GM03348 (cell line): ENCODE measurements around the gene AVPI1.
A peak's percentile ranks its signal among the peaks of the same experiment; 100 is the strongest.
"Not testable (repeated sequence)": the region's sequence is repeated elsewhere in the genome, so short reads cannot be mapped to it uniquely, and the experiment has no call there.

Experiments used
- DNase-seq: peaks from one replicate; pipeline ENCODE4 v3.0.0; 2012; ENCODE audit warnings: low spot score

AVPI1 gene

GRCh38 chr10:97640174-97640867 lies 46.7 kb downstream of the AVPI1 start, which contains the start of gene PI4K2A:
Gene PI4K2A, plus strand, starts transcription at chr10:97640671. Its CDS starts 72 bp downstream, at chr10:97640743.
- DNase-seq: peak; percentile 98

DNA sequence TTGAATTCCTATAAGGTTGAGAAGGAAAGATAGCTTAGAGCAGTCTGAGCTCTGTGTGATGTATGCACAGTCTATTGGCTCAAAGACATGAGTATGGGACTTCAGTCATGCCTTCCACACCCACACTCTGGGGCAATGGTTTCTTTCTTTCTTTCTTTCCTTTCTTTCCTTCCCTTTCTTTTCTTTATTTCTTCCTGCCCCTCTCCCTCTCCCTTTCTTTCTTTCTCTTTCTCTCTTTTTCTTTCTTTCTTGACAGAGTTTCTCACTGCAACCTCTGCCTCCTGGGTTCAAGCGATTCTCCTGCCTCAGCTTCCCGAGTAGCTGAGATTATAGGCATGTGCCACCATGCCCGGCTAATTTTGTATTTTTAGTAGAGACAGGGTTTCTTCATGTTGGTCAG lies 48.0 kb downstream of the AVPI1 start:
- DNase-seq: not testable (repeated sequence)

DNA sequence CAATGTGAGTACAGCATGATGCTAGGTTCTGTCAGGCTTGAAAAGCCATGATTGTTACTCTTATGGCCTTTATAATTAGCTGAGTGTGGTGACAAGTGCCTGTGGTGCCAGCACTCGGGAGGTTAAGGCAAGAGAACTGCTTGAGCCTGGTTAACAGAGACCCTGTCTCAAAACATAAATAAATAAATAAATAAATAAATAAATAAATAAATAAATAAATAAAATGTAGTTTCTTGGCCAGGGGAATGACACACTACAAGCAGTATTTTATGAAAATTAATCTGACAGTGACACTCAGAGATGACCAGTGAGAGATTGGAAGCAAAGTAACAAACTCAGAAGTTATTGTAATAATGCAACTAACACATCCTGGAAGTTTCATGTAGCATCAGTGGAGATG lies 51.5 kb downstream of the AVPI1 start:
- no peak for DNase-seq

DNA sequence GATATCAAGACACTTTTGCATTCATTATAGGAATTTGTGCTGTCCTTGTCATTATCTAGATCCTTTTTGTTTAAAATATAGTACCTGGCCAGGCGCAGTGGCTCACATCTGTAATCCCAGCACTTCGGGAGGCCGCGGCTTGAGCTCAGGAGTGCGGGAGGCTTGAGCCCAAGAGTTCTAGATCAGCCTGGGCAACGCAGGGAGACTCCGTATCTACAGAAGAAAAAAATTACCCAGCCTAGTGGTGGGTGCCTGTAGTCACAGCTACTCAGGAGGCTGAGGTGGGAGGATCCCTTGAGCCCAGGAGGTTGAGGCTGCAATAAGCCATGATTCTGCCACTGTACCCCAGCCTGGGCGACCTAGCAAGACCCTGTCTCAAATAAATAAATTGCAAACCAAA lies 53.1 kb downstream of the AVPI1 start:
- DNase-seq: no peak

DNA sequence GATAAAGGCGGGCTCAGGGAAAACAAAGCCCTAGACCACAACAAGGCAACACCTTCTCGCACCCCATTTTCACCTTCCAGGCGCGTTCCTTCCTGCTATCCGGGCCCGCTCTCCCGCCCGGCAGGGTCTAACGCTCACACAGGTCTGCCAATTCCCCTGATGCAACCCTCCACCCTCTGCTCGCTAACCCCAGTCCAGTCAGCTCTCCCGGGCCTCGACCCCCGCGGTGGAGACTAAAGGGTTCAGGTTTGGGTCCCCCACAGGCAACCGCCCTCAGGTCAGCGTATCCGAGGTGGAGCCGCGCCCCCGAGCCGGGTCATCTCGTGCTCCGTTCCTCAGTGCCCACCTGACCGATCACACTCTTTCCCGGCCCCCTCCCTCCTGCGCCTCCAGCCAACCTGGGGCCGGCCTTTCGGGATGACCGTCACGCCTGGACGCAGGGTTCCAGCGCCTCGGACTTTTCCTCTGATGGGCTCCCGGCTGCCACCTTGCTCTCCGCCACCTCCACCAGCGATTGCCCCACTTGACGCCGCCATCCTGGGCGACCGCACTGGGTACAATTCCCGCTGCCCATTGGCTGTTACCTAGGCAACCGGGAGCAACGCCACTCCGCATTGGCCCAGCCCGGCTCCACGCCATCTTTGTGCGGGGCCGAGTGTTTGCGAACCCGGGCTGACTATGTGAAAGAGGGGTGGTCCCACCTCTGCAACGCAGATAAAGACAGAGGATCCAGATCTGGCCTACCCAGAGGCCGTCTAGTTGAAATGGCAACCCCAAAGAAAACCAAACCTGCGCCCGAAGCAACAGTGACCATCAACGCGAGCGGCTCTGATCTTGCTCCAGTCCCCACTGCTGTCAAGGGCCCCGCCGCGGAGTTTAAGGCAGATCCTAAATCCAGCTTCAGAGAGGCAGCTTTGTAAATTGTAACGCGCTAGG lies 53.8 kb downstream of the AVPI1 start, which contains the start of gene MORN4:
Gene MORN4, minus strand, starts transcription at position 552 of the 936 bp plus-strand sequence. CDS start 13,847 bp downstream, outside the sequence.
- peak; percentile 97 for DNase-seq

GRCh38 chr10:97631098-97631497 lies 55.9 kb downstream of the AVPI1 start:
- DNase-seq: no peak

DNA sequence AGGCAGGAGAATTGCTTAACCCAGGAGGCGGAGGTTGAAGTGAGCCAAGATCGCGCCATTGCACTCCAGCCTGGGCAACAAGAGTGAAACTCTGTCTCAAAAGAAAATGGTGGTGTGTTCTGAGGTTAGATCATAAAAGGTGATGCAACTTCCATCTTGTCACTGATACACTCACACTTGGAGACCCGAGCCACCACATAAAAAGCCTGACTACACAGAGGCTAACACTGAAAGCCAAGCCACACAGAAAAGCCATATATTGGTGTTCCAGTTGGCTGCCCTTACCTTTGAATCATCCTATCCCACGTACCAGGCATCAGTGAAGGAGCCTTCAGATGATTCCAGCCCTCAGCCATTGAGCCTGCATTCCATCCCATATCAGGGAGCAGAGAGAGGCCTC lies 57.8 kb downstream of the AVPI1 start:
- DNase-seq: no peak

DNA sequence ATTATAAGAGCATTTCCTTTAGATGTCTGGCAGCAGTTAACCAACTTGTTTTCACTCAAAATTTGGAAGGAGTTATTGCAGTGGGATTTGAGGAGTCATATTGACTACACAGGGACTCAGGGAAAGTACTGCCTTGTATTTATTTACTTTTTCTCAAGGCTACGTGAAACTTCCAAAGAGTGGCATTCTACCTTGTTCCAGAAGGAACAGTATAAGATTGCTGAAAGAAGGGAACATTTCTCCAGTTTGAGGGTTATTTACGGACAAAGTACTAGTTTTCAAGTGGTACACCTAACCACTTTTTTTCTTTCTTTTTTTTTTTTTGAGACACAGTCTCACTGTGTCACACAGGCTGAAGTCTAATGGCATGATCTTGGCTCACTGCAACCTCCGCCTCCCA lies 58.8 kb downstream of the AVPI1 start:
- no peak for DNase-seq

DNA sequence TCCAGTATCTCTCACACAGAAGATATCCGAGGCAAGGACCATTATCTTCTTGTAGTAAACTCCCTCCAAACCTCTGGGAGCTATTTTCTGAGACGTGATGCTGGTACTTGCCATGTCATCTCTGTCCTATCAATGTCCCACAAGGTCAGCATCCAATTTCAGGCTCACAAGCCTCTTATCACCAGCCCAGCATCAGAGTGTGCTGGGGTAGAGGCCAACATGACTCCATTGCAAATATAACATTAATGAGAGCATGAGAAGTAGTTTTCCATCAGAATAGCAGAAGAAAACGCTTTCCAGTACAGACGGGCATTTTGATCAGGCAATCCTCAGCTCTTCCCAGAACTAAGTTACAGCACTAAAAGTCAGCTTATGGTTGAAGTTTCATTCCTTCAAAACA lies 59.3 kb downstream of the AVPI1 start:
- no peak for DNase-seq
